ENCODE data around the gene CEP20. TPM values are rescaled to one million over a fixed set of nuclear protein-coding genes. Genes with fewer than 3 reads are reported as not detected.

The CEP20 gene
- total RNA-seq, 2 donors from 2014 or later, result 59.4 to 81.5 TPM

DNA sequence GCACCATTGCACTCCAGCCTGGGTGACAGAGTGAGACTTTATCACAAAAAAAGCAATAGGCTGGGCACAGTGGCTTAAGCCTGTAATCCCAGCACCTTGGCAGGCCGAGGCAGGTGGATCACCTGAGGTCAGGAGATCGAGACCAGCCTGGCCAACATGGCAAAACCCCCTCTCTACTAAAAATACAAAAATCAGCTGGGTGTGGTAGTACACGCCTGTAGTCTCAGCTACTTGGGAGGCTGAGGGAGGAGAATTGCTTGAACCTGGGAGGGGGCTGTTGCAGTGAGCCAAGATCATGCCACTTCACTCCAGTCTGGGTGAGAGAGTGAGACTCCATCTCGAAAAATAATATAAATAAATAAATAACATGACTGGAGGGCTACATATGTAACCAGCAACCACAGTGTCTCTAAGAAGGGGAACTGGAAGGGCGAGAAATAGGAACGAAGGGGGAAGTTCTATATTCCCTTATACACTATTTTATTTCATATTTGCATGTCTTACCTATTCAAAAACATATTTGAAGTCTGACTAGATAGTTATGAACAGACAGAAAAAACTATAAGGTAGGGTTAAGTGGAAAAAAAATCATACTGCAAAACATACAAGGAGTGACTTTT lies 57.5 kb downstream of the CEP20 start:
- Mint-ChIP-seq H3K4me1 (ENCODE audit: low read depth) (peaks cover 11% of the 10 kb centered on the region), H3K27ac (no peak overlapping the region), H3K9me3 (no peaks in the 10 kb centered on the region), H3K4me3 (no peak overlapping the region), H3K36me3 (ENCODE audit: insufficient read depth in 2 of 2) (no peaks in the 10 kb centered on the region), H3K27me3 (ENCODE audit: low read depth) (no peaks in the 10 kb centered on the region)
- no peak for ATAC-seq (replicated peaks in 1 of 2)
- DNase-seq, result no peak

DNA sequence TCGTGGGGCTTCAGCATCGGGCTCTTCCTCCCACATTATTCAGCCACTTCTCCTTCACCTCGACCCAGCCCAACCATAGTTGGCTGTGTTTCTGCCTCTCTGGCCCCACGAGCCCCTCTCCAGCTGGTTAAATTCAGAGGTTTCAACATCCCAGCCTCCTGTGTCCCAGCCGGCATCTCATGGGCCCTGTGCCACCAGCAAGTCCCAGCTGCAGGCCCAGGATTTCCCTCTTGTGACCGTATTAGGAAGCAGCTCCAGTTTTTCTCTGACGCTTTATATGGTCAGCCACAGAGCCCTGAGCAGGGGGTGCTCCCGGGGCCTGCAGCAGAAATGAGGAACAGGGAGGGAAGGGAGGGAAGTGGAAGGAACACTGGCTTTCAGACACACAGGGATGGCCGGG lies 58.9 kb downstream of the CEP20 start:
- Mint-ChIP-seq H3K36me3 (ENCODE audit: insufficient read depth in 2 of 2) (no peaks in the 10 kb centered on the region), H3K9me3 (no peaks in the 10 kb centered on the region), H3K4me3 (no peak overlapping the region), H3K4me1 (ENCODE audit: low read depth) (no peaks in the 10 kb centered on the region), H3K27me3 (ENCODE audit: low read depth) (no peaks in the 10 kb centered on the region), H3K27ac (no peak overlapping the region)
- DNase-seq (no peak), ATAC-seq (replicated peaks in 1 of 2) (no peak)

DNA sequence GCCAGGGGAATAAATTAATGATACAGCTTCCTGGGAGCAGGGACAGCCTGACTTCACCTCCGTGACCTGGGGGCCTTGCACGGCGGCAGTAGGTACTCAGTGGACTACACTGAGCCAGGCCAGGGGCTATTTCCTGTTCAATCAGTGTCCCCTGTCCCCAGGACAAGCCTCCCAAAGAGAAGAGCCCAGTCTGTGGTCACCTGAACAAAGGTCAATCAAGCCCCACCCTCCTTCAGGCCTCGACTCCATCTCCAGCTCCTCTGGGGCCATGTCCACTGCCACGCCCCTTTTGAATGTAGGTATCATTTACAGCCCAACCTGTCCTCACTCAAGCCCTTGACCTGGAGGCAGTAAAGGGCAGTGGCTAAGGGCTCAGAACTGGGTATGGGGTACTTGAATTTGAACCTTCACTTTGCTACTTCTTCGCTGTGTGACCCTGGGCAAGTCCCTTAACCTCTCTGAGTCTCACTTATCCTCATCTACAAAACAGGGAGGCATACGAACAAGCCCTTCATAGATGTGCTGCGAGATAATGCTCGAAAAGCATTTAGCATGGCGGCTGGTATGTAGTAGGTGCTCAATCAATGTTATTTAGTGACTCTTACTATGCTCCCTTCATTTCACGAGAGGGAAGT lies 60.6 kb downstream of the CEP20 start:
- no peaks in the 10 kb centered on the region for H3K9me3 Mint-ChIP-seq
- H3K4me3 Mint-ChIP-seq, result no peak overlapping the region
- H3K27me3 Mint-ChIP-seq (ENCODE audit: low read depth), result no peaks in the 10 kb centered on the region
- no peaks in the 10 kb centered on the region for H3K36me3 Mint-ChIP-seq (ENCODE audit: insufficient read depth in 2 of 2)
- H3K4me1 Mint-ChIP-seq (ENCODE audit: low read depth), result no peaks in the 10 kb centered on the region
- ATAC-seq (replicated peaks in 1 of 2) (no peak), DNase-seq (no peak)
- H3K27ac Mint-ChIP-seq, result no peak overlapping the region

DNA sequence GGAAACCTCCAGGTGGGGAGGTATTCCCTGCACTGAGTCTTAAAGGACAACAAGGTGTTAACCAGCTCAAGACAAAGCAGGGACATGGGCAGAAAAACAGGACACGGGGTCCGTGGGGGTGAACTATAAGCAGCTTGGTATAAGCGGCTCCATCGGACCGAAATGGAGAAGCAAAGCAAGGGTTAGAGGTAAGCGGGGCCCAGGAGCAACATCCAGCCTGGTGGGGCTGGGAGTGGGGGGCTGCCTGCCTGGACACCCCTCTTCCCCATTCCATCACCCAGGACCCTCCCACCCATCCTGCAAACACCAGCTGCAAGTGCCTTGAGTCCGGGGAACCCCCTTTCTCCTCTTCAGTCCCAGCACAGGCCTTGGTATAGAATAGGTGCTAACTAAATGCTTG lies 61.1 kb downstream of the CEP20 start:
- Mint-ChIP-seq H3K4me3 (no peak overlapping the region), H3K9me3 (no peaks in the 10 kb centered on the region), H3K27me3 (ENCODE audit: low read depth) (no peaks in the 10 kb centered on the region), H3K36me3 (ENCODE audit: insufficient read depth in 2 of 2) (no peaks in the 10 kb centered on the region), H3K27ac (no peak overlapping the region), H3K4me1 (ENCODE audit: low read depth) (no peaks in the 10 kb centered on the region)
- ATAC-seq (replicated peaks in 1 of 2), result no peak
- DNase-seq, result no peak

DNA sequence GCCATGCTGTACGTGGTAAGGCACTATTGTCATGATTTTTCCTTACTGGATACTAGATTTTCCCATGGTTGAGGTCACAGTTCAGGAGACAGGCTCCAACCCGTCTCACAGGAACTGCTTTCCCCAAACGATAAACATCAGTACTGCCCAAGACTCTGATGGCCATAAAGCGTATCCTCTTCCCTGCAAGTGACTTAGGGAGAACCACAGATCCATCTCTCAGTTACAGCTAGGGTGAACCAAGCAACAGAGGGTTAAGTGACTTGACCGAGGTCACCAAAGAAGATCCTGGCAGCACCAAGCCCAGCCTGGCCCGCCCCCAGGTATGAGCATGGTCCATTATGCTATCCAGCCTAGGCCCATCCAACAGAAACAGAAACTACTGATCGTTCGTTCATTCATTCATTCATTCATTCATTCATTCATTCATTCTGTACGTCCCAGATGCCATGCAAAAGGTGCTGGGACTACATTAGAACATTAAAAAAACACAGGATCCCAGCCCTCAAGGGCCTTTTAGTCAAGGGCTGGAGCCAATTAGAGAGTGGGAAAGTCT lies 62.6 kb downstream of the CEP20 start:
- no peak overlapping the region for H3K4me3 Mint-ChIP-seq
- H3K9me3 Mint-ChIP-seq, result no peaks in the 10 kb centered on the region
- ATAC-seq (replicated peaks in 1 of 2) (no peak), DNase-seq (no peak)
- H3K4me1 Mint-ChIP-seq (ENCODE audit: low read depth), result no peaks in the 10 kb centered on the region
- no peaks in the 10 kb centered on the region for H3K36me3 Mint-ChIP-seq (ENCODE audit: insufficient read depth in 2 of 2)
- no peaks in the 10 kb centered on the region for H3K27me3 Mint-ChIP-seq (ENCODE audit: low read depth)
- H3K27ac Mint-ChIP-seq, result no peak overlapping the region

DNA sequence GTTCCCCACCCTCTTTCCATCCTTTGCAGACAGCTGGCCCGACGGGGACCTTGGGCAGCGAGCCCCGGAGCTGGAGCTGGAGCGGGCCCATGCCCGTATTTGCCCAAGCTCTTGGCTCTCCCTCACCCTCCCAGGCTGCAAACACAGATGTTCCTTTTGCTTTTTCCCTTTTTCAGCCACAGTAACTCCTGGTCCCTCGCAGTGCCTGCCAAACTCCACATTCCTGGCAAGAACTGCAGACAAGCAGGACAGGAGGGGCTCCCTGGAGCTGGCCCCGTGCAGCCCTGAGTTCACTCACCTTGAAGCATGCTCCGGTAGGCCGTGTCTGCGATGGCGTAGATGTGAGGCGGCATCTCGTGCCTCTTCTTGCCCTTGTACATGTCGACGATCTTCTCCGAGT lies 65.4 kb downstream of the CEP20 start:
- no peak overlapping the region for H3K27ac Mint-ChIP-seq
- no peaks in the 10 kb centered on the region for H3K9me3 Mint-ChIP-seq
- H3K27me3 Mint-ChIP-seq (ENCODE audit: low read depth), result no peaks in the 10 kb centered on the region
- no peak for ATAC-seq (replicated peaks in 1 of 2)
- DNase-seq, result no peak
- no peaks in the 10 kb centered on the region for H3K36me3 Mint-ChIP-seq (ENCODE audit: insufficient read depth in 2 of 2)
- no peak overlapping the region for H3K4me3 Mint-ChIP-seq
- H3K4me1 Mint-ChIP-seq (ENCODE audit: low read depth), result no peaks in the 10 kb centered on the region

DNA sequence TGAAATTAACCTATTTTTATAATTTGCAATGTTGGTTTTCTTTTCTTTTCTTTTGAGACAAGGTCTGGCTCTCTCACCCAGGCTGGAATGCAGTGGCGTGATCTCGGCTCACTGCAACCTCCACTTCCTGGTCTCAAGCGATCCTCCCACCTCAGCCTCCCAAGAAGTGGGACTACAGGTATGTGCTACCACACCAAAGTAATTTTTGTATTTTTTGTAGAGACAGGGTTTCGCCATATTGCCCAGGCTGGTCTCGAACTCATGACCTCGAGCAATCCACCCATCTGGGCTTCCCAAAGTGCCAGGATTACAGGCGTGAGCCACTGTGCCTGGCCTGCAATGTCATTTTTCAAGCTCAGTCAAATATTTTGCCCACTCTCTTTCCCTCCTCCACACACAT lies 67.6 kb downstream of the CEP20 start:
- H3K27ac Mint-ChIP-seq, result no peak overlapping the region
- peaks cover 4 to 5% of the 10 kb centered on the region in 2 donors for H3K9me3 Mint-ChIP-seq
- no peak overlapping the region for H3K4me3 Mint-ChIP-seq
- no peaks in the 10 kb centered on the region for H3K4me1 Mint-ChIP-seq (ENCODE audit: low read depth)
- no peaks in the 10 kb centered on the region for H3K27me3 Mint-ChIP-seq (ENCODE audit: low read depth)
- DNase-seq (no peak), ATAC-seq (replicated peaks in 1 of 2) (no peak)
- peaks cover 4 to 6% of the 10 kb centered on the region in 2 donors for H3K36me3 Mint-ChIP-seq (ENCODE audit: insufficient read depth in 2 of 2)

DNA sequence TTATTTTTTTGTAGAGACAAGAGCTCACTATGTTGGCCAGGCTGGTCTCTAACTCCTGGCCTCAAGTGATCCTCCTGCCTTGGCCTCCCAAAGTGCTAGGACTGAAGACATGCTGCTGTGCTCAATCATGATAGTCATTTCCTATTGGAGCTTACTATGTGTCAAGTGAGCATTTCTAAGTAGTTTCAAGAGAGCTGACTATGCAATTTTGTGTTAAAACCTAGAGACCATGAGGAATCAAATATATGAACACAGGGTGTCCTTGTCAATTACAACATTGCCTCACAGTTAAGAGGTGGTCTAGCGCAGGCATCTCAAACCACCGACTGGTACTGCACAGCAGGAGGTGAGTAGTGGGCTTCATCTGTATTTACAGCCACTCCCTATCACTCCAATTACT lies 69.4 kb downstream of the CEP20 start:
- peaks cover 10 to 11% of the 10 kb centered on the region in 2 donors for H3K9me3 Mint-ChIP-seq
- no peak for ATAC-seq (replicated peaks in 1 of 2)
- DNase-seq, result no peak
- no peaks in the 10 kb centered on the region for H3K27me3 Mint-ChIP-seq (ENCODE audit: low read depth)
- H3K27ac Mint-ChIP-seq, result no peak overlapping the region
- H3K4me3 Mint-ChIP-seq, result no peak overlapping the region
- H3K4me1 Mint-ChIP-seq (ENCODE audit: low read depth), result no peaks in the 10 kb centered on the region
- peaks cover 9 to 10% of the 10 kb centered on the region in 2 donors for H3K36me3 Mint-ChIP-seq (ENCODE audit: insufficient read depth in 2 of 2)

DNA sequence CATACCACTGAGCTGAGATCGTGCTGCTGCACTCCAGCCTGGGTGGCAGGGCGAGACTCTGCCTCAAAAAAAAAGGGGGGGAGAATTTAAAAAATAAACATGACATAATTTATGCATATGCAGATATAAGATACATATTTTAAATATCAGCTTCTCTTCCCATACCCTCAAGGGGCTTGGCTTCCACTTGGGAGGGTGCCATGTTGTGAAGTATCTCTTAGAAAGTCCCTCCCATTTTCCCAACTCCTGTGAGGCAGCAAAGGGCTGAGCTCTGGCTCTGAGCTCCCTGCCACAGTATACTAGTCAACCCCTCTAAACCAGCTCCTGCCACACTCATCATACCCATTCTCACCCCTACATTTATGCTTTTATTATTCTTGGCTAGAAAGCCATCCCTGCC lies 71.0 kb downstream of the CEP20 start:
- peaks cover 10 to 11% of the 10 kb centered on the region in 2 donors for H3K9me3 Mint-ChIP-seq
- peaks cover 9 to 13% of the 10 kb centered on the region in 2 donors for H3K36me3 Mint-ChIP-seq (ENCODE audit: insufficient read depth in 2 of 2)
- H3K27me3 Mint-ChIP-seq (ENCODE audit: low read depth), result no peaks in the 10 kb centered on the region
- ATAC-seq (replicated peaks in 1 of 2), result no peak
- no peak overlapping the region for H3K27ac Mint-ChIP-seq
- H3K4me1 Mint-ChIP-seq (ENCODE audit: low read depth), result no peaks in the 10 kb centered on the region
- H3K4me3 Mint-ChIP-seq, result no peak overlapping the region
- DNase-seq, result no peak

DNA sequence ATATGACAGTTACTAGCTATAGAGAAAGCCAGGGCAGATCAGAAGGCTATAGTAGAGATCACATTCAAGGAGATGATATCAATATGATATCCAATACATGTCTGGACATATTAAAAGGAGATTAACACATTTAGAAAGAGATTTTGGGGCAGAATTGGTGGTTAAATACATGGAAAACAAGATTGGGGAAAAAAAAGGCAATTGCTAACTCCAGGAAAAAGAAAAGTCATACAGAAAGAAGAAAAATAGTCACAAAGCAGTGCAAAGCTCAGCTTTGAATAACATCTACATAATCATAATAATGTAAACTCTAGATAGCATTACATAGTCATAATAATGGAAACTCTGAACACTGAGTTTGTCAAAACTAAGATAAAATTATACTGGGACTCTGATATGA lies 72.2 kb downstream of the CEP20 start:
- Mint-ChIP-seq H3K36me3 (ENCODE audit: insufficient read depth in 2 of 2) (peaks cover 9 to 13% of the 10 kb centered on the region in 2 donors), H3K27ac (no peak overlapping the region), H3K9me3 (peaks cover 10 to 11% of the 10 kb centered on the region in 2 donors), H3K4me3 (no peak overlapping the region), H3K4me1 (ENCODE audit: low read depth) (no peaks in the 10 kb centered on the region), H3K27me3 (ENCODE audit: low read depth) (no peaks in the 10 kb centered on the region)
- ATAC-seq (replicated peaks in 1 of 2) (no peak), DNase-seq (no peak)

Other genes starting within 250 kb of the CEP20 start
- 10 to 100 TPM; 74.3 TPM for gene MARF1, start 245.4 kb downstream of the CEP20 start, total RNA-seq
- gene NDE1, start 238.4 kb downstream of the CEP20 start, total RNA-seq, result 100 to 1,000 TPM; 106 to 122 TPM
- not detected for gene MYH11, start 31.6 kb downstream of the CEP20 start, total RNA-seq
- 10 to 100 TPM; 82.3 to 90.4 TPM for gene ABCC1, start 61.0 kb upstream of the CEP20 start, total RNA-seq

All from activated T-cell treated with anti-CD3 and anti-CD28 coated beads, Interleukin-2, amount 50 U/mL, for 72 hours (primary cell).